SK-N-SH treated with all-trans-retinoic acid at 6 μM for 48 hours (cell line): ENCODE results near the gene AADACL4.

Source experiments
- ARNTL ChIP-seq: fragments of 450-650 bp; formaldehyde crosslinking; IDR thresholded peaks from 2 replicates; pipeline ENCODE4 v1.5.0; 2020; ENCODE audit warnings: low read depth, mild to moderate bottlenecking, moderate library complexity, borderline replicate concordance
- SNAI2 ChIP-seq: fragments of 250-450 bp; sonication (Bioruptor Pico); IDR thresholded peaks from 2 replicates; pipeline ENCODE4 v1.5.0; 2020; ENCODE audit warnings: mild to moderate bottlenecking, moderate library complexity
- TCF4 ChIP-seq: fragments of 250-450 bp; sonication (Bioruptor Pico); IDR thresholded peaks from 2 replicates; pipeline ENCODE4 v1.8.0; 2021; ENCODE audit warnings: mild to moderate bottlenecking, moderate library complexity, borderline replicate concordance
- ZFP3 ChIP-seq: fragments of 250-450 bp; sonication (Bioruptor Pico); IDR thresholded peaks from 2 replicates; pipeline ENCODE4 v1.5.0; 2020; ENCODE audit warnings: mild to moderate bottlenecking, moderate library complexity
- TF ChIP-seq, protein P1 (sequence below): fragments of 250-450 bp; sonication (Bioruptor Pico); IDR thresholded peaks from 2 replicates; pipeline ENCODE4 v1.5.1; 2021; ENCODE audit warnings: mild to moderate bottlenecking, moderate library complexity
- TF ChIP-seq, protein P2 (sequence below): fragments of 250-450 bp; sonication (Bioruptor Pico); IDR thresholded peaks from 2 replicates; pipeline ENCODE4 v1.5.1; 2020; ENCODE audit warnings: low read depth, mild to moderate bottlenecking, moderate library complexity

DNA sequence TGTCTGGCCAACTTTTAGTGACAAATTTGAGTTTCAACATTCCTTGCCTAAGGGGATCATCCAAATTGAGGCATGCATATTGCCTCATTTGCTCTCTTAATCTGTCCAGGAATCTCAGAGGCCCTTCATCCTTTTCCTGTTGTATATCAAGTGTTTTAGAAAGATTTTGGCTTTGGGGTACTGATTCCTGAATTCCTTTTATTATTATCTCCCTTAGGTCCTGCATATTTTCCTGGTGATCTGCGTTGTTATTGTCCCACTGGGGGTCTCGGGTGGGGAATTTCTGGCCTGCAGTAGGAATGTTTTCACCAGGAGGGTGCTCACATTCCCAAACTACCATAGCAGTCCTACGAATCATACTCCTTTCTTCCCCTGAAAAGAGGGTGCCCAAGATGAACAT, 67.7 kb downstream of the AADACL4 start:
- TF ChIP-seq, protein P1, sequence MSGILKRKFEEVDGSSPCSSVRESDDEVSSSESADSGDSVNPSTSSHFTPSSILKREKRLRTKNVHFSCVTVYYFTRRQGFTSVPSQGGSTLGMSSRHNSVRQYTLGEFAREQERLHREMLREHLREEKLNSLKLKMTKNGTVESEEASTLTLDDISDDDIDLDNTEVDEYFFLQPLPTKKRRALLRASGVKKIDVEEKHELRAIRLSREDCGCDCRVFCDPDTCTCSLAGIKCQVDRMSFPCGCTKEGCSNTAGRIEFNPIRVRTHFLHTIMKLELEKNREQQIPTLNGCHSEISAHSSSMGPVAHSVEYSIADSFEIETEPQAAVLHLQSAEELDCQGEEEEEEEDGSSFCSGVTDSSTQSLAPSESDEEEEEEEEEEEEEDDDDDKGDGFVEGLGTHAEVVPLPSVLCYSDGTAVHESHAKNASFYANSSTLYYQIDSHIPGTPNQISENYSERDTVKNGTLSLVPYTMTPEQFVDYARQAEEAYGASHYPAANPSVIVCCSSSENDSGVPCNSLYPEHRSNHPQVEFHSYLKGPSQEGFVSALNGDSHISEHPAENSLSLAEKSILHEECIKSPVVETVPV (CRISPR knock-in tag): no peak
- no peak for TF ChIP-seq ZFP3 (CRISPR knock-in tag)
- no peak for TF ChIP-seq SNAI2 (CRISPR knock-in tag)
- no peak for TF ChIP-seq TCF4
- TF ChIP-seq, protein P2, sequence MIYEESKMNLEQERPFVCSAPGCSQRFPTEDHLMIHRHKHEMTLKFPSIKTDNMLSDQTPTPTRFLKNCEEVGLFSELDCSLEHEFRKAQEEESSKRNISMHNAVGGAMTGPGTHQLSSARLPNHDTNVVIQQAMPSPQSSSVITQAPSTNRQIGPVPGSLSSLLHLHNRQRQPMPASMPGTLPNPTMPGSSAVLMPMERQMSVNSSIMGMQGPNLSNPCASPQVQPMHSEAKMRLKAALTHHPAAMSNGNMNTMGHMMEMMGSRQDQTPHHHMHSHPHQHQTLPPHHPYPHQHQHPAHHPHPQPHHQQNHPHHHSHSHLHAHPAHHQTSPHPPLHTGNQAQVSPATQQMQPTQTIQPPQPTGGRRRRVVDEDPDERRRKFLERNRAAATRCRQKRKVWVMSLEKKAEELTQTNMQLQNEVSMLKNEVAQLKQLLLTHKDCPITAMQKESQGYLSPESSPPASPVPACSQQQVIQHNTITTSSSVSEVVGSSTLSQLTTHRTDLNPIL (CRISPR knock-in tag): no peak
- TF ChIP-seq ARNTL (CRISPR knock-in tag): no peak
